Measurements from ENCODE around the gene DNAH5.

The DNAH5 gene

GRCh38 chr5:13735691-13736090, 208.8 kb downstream of the DNAH5 start:
- H3K27ac Mint-ChIP-seq: no peak overlapping the region
- peaks cover 8% of the 10 kb centered on the region for H3K27me3 Mint-ChIP-seq (ENCODE audit: low read depth, poor library complexity)
- no peaks in the 10 kb centered on the region for H3K4me1 Mint-ChIP-seq
- no peak overlapping the region for H3K4me3 Mint-ChIP-seq
- H3K36me3 Mint-ChIP-seq (ENCODE audit: low read depth): no peaks in the 10 kb centered on the region
- no peak for DNase-seq
- H3K9me3 Mint-ChIP-seq: no peaks in the 10 kb centered on the region
- TF ChIP-seq CTCF (IDR thresholded peaks at IDR 0.05): no peak

GRCh38 chr5:13731121-13731628, 213.3 kb downstream of the DNAH5 start:
- H3K4me1 Mint-ChIP-seq: no peaks in the 10 kb centered on the region
- H3K9me3 Mint-ChIP-seq: no peaks in the 10 kb centered on the region
- DNase-seq: no peak
- peaks cover 8% of the 10 kb centered on the region for H3K27me3 Mint-ChIP-seq (ENCODE audit: low read depth, poor library complexity)
- no peak for TF ChIP-seq CTCF (IDR thresholded peaks at IDR 0.05)
- no peak overlapping the region for H3K4me3 Mint-ChIP-seq
- no peaks in the 10 kb centered on the region for H3K36me3 Mint-ChIP-seq (ENCODE audit: low read depth)
- H3K27ac Mint-ChIP-seq: no peak overlapping the region

- no peak for DNase-seq
- H3K36me3 Mint-ChIP-seq (ENCODE audit: low read depth): no peaks in the 10 kb centered on the region
- no peak overlapping the region for H3K4me3 Mint-ChIP-seq
- H3K27me3 Mint-ChIP-seq (ENCODE audit: low read depth, poor library complexity): peaks cover 3% of the 10 kb centered on the region
- no peaks in the 10 kb centered on the region for H3K9me3 Mint-ChIP-seq
- no peak overlapping the region for H3K27ac Mint-ChIP-seq
- no peaks in the 10 kb centered on the region for H3K4me1 Mint-ChIP-seq
- no peak for TF ChIP-seq CTCF (IDR thresholded peaks at IDR 0.05)
Observed at GRCh38 chr5:13708906-13709305, 235.6 kb downstream of the DNAH5 start.

- Mint-ChIP-seq H3K36me3 (ENCODE audit: low read depth) (no peaks in the 10 kb centered on the region), H3K27ac (no peak overlapping the region)
Observed at GRCh38 chr5:13708432-13708831, 236.1 kb downstream of the DNAH5 start.

GRCh38 chr5:13704396-13704795, 240.1 kb downstream of the DNAH5 start:
- no peaks in the 10 kb centered on the region for H3K36me3 Mint-ChIP-seq (ENCODE audit: low read depth)
- H3K4me1 Mint-ChIP-seq: no peaks in the 10 kb centered on the region

More at GRCh38 chr5:13708432-13708831, 236.1 kb downstream of the DNAH5 start:
- H3K4me3 Mint-ChIP-seq: no peak overlapping the region
- peaks cover 6% of the 10 kb centered on the region for H3K27me3 Mint-ChIP-seq (ENCODE audit: low read depth, poor library complexity)
- DNase-seq: no peak
- H3K4me1 Mint-ChIP-seq: no peaks in the 10 kb centered on the region
- H3K9me3 Mint-ChIP-seq: no peaks in the 10 kb centered on the region
- TF ChIP-seq CTCF (IDR thresholded peaks at IDR 0.05): no peak

More at GRCh38 chr5:13704396-13704795, 240.1 kb downstream of the DNAH5 start:
- H3K4me3 Mint-ChIP-seq: no peak overlapping the region
- no peak for TF ChIP-seq CTCF (IDR thresholded peaks at IDR 0.05)
- no peak for DNase-seq
- H3K9me3 Mint-ChIP-seq: no peaks in the 10 kb centered on the region
- no peak overlapping the region for H3K27ac Mint-ChIP-seq
- peaks cover 12% of the 10 kb centered on the region for H3K27me3 Mint-ChIP-seq (ENCODE audit: low read depth, poor library complexity)
